22Rv1 (cell line): ENCODE data around the gene CENPO.

Experiments
- H3K27ac ChIP-seq: fragments of 450-650 bp; 2 replicates; pipeline ENCODE4 v1.5.1; 2017
- CTCF ChIP-seq: fragments of 450-650 bp; IDR thresholded peaks from 2 replicates; pipeline ENCODE4 v1.5.1; 2017; ENCODE audit warnings: mild to moderate bottlenecking
- ZFX ChIP-seq: fragments of 450-650 bp; IDR thresholded peaks from 2 replicates; pipeline ENCODE4 v1.6.1; 2017; ENCODE audit warnings: antibody characterized with exemption, borderline replicate concordance

The CENPO gene

GRCh38 chr2:24866946-24867345 lies 73.7 kb downstream of the CENPO start:
- TF ChIP-seq CTCF (no peak), ZFX (no peak)
- H3K27ac ChIP-seq: no peak overlapping the region

DNA sequence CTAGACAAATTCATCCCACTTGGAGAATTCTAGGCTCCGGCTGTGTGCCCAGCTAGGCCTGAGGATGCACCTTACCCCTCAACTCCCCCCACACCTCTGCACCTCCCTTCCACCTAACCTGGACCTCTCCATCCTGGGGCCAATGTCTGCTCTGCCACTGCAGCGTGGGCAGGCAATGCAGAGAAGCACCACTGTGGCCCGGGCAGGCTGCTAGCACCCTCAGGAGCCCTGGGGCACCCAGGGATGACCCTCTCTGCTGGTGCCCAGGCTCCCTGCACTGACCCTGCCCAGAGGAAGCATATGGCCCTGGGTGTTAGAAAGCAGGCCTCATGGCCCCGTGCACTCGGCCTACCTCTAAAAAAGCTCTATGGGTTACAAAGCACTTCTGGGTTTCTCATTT lies 77.2 kb downstream of the CENPO start:
- H3K27ac ChIP-seq: no peak overlapping the region
- no peak for TF ChIP-seq CTCF
- TF ChIP-seq ZFX: no peak

GRCh38 chr2:24870891-24871705 lies 77.9 kb downstream of the CENPO start:
- no peak overlapping the region for H3K27ac ChIP-seq

GRCh38 chr2:24871852-24872333 lies 78.7 kb downstream of the CENPO start:
- TF ChIP-seq CTCF (no peak), ZFX (no peak)
- H3K27ac ChIP-seq: no peak overlapping the region

More at GRCh38 chr2:24870891-24871705, 77.9 kb downstream of the CENPO start:
- TF ChIP-seq ZFX (no peak), CTCF (no peak)
